Middle frontal gyrus (tissue), 1 donor: ENCODE data around the gene NEK6.

ENCODE experiments used
- DNase-seq: peaks from one replicate; pipeline ENCODE4 v3.0.0-alpha.2; 2015; ENCODE audit warnings: low spot score; ENCODE audit errors: extremely low spot score

NEK6 gene

DNA sequence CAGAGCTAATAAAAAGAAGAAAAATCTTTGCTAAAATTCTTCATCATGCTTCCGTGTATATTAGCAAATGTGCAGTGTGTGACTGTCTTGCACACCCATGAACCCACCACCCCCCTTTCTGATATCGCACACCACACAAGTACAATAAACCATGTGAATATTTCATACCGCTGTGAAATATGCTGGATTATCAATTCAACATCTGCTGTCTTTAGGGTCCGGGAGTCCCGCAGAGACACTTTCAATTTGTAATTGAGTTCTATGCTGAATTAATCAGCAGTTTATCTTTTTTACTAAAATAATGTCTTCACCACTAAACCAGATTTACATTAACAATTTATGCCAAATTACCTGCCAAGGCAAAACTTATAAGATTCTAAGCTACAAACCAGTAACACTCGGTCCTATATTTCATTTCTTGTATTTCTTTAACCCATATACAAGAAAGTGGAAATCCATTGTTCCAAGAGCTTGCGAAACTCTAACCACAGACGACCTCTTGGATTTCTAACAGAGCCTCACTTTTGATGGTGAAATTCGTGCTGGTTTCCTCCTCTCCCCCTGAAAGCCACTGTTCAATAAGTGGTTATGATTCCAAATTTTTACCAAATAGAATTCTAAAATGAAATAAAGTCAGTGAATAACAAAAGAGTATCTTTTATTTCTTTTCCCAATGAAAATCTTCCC is 113.3 kb downstream of the NEK6 start:
- no peak for DNase-seq

DNA sequence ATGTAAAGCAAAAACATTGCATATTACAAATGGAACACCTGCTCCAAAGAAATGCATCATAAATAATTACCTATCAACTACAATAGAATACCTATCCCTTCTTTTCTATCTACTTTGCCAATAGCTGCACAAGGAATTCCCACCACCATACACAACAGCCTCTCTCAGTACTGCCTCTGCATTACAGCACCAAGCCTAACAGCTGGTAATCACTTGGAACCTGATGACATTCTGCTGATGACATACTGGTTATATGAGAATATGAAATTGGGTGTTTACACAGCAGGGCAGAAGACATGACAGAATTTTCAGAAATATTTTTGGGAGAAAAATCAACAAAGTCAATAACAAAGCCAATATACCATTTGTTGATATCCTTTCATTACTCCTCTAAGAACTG is 114.3 kb downstream of the NEK6 start:
- no peak for DNase-seq

DNA sequence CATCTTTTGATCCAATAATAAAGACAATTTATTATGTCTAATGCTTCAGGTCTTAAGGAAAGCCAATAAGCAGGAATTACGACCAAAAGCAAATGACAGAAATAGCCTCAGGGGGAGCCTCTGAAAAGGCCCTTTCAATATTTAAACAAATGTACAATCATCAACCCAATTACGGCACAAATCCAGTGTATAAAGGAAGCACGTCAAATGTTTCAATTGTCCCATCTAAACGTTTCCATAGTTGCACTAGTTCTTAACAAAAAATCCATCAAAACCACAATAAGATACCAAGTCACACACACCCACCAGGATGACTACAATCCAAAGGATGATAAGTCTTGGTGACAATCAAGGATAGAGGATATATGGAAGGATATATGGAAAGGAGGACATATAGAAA is 115.6 kb downstream of the NEK6 start:
- no peak for DNase-seq

DNA sequence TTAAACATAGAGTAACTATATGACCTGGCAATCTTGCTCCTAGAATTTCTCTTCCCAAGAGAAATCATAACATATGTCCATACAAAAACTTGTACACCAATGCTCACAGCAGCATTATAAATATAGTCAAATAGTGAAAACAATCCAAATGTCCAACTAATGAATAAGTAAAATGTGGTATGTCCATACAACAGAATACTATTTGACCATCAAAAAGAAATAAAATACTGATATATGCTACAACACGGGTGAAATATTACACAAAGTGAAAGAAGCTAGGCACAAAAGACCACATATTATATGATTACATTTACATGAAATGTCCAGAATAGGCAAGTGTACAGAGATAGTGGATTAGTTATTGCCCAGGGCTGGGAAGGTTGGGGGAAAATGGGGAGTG is 116.1 kb downstream of the NEK6 start:
- no peak for DNase-seq

DNA sequence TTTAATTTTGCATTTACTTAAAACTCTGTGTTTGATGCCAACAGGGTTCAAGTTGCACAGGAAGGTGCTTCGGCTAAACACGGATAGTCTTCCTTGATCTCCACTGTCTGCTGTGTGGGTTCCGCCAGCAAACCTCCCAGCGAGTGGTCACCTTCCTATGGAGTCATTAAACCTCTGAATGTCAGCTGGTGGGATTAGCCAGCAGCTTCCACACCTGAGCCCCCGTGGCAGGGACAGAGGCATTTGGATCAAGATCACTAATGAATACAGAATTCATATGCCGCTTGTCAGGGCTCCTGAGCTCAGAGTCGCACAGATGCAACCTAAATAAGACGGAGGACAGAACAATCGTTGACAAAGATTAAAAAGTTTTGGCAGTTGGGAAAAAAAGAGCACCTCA is 118.0 kb downstream of the NEK6 start:
- DNase-seq = no peak

DNA sequence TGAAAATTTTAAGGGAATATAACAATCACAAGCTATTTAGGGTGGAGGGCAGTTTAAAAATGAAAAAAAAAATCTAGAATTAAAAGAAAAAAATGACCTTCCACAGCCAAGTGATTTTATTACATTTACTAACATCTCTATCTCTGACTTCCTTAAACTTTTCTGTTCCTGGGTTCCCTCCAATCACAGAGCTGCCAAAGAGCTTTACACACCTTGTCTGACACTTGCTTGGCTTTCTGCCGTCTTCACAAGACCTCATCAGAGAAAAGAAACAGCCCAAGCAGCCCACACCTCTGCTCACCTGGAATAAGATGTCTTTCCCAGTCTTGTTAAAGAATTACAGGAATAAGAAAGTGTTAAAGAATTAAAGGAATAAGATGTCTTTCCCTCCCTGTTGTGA is 118.6 kb downstream of the NEK6 start:
- DNase-seq = no peak

DNA sequence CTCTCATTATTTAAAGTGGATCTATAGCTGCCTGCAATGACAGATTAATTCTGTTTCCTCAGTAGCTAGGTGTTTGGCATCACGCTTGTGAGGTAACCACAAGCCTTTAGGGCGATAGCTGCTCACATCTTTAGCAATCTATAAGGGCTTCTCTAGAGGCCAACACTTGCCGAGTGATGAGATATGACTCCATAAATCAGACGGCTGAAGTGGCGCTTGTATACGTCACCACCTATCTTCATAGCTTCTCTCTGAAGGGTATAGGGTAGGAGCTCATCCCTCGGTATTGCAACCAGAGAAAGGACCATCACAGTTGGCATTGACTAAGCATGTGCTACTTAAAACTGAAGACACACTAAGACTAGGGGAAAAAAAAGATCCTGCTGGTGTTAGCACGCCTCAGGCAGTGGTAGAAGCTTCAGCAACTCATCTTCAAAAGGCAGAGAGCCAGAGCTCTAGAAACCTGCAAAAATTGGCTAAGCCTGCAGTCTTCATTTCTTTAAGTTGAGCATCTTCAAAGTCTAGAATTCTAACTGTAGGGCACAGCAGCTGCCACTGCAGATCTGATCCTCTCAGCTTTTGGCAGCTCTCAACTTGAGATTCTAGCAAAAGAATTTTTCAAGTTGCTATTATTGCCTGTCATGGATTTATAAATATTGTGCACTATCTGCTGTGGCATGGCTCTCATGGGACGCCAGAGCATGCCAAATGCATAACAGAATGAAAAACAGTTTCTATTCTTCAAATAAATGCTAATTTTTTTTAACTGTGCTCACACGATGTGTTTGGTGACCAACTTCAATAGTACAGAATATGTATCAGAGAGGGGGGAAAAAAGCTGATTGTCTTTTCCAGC is 120.0 kb downstream of the NEK6 start:
- peak; percentile 24 for DNase-seq

DNA sequence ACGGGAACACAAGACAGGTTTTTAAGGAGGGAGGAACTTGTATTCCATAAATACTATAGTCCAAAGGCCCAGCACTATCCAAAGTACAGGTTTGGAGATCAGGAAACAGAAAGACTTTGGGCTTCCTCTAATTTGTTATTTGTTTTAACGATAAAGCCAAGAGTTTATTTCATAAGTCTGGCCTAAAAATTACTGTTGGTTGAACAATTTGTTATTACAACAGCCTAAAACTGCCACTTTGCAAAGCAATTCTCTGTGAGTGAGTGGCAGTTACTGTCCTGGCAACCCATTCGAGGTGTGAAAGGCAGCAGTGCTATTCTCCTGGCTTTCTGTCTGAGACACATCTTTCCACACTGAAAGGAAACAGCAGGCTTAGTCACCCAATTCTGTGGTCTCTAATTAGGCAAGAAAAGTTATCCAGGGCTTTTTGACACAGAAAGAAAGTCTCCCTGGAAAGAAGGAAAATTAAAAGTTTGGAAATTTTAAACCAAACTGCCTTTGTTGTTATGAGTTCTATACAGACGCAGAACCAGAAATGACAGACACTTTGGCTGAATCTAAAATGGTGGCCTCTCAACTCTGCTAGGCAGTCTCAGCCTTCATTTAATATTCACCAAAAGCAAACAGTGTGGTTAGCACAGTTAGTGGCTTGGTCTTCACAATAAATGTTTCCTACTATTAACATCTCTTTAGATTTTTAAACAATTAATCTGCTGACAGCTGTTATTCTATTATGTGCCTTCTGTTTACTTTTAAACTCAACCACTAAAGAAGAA is 123.6 kb downstream of the NEK6 start:
- DNase-seq = no peak

DNA sequence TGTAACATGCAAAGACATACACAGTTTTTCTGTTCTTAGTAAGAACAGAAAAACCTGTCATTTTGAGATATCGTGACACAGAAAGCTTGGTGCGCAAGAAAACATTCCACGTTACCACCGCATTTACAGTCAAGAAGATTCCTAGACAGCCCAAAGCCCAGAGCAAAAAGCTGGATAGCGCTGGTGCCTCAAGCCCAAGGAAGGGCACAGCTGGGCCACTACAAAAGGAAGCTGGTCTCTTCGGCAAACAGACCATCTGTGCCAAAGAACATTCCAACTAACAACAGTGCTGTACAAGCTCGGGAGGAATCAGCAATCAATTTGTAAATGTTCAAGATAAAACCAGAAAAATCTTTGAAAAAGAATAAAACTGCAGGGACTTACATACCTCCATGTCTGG is 126.5 kb downstream of the NEK6 start:
- DNase-seq = no peak

DNA sequence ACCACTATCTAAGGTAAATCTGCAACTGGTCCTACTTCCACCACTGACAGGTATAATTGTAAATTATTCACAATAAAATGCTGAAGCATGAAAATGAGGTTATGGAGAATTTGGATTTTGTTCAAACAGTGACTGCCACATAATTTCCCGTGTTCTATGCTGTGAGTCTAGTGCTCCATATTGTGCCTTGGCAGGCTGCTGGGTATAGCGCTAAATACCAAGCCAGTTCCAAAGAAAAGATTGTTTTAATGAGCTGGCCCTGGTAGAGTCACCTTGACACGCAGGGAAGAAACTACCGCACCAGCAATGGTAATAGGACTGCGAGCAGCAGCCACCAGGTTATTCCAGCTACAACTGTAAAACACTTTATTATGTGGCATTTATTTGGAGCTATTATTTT is 127.1 kb downstream of the NEK6 start:
- DNase-seq = no peak

DNA sequence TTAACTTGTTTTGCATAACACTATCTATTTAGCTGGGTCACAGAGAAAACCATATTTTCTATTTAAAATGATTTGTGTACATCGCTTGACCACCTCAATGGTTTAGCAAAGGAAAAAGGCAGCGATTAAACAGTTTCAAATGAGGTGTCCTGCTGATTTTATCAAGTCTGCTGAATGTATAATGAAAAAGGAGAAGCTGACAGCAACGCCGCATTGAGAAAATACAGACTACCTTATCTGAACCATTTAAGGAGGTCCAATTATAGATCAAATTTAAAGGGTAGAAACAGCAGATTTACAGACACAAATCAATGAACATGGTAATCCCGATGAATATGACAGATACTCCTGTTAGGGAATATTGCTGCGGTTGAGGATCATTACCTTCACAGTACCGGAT is 127.9 kb downstream of the NEK6 start:
- DNase-seq = no peak

DNA sequence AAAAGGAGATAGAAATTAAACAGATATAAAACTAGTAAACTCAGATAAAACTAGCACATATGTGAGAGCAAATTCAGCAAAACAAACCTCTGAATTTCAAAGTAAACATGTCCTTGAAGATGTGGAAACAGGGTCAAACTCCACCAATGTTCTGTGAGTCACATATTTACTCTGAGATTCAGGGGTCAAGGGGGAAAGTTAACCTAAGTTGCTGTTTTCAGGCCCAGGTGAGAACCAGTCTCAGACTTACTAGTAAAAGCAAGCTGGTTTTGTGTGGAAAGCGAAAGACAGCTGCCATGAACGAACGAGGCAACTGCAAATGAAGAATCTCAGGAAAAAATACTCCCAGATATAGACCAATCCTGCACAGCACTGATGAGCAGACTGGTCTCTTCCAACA is 128.5 kb downstream of the NEK6 start:
- DNase-seq = no peak

DNA sequence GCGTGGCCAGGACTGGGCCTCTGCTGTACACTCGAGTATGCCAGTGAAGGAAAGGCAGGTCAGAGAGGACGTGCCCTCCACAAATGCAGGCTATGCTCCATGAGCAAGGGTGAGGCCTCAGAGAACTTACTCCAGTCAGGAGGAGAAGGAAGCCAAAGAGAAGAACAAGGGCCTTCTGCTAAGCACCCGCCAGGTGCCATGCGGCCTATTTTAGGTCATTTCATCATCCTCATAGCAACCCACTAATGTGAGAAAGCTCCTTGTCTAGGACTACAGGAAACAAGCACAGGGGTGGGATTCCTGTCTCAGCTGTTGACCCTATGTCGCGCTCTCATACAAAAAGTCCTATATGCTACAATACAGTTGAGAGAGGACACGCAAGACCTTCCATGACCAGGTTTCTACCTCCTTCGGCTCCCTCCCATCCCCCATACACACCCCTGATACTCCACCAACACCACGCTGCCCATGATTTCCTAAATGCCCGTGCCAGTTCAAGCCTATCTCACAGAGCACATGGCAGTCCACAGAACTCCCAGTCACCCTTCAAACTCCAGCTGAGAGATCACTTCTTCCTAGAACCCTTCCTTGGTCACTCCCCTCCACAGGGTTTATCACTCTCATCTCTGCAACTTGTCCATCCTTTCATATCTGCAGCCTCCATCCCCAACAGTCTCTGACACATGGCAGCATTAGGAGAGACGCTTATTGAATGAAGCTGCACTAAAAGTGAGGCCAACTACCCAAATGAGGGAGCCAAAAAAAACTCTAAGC is 130.7 kb downstream of the NEK6 start:
- DNase-seq = no peak

DNA sequence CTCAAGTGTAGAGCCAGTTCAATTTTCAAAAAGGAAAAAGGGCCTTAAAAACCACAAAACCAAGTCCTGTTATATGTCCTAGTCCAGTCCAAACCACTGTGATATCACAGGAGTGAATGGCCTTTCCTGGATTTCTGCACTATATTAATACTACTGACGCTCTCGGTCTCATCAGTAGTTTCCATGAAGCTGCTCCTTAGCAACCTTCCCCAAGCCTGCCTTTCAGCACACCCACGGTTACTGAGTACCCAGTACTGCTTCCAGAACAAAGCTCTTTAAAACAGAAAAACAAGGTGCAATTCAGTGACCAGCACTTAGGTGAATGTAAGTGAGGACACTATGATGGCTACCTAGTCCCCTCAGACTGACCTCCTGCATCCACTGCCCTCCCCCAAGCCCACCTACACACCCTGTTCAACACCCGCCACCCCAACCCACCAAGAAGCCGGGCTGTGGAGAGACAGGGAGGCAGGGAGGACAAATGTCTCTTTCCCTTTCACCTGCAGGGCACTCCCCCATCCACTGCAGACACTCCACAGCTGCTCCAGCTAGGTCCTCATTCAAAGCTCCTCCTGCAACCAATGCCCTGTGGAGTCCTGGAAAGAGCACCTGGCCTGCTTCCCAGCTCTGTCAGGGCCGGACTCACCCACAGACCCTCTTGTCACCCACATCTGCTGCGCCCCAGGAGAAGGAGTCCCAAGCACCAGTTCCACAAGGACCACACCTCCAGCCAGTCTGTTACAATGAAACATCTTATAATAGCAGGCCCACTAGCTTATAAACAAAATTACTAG is 131.6 kb downstream of the NEK6 start:
- DNase-seq = no peak

DNA sequence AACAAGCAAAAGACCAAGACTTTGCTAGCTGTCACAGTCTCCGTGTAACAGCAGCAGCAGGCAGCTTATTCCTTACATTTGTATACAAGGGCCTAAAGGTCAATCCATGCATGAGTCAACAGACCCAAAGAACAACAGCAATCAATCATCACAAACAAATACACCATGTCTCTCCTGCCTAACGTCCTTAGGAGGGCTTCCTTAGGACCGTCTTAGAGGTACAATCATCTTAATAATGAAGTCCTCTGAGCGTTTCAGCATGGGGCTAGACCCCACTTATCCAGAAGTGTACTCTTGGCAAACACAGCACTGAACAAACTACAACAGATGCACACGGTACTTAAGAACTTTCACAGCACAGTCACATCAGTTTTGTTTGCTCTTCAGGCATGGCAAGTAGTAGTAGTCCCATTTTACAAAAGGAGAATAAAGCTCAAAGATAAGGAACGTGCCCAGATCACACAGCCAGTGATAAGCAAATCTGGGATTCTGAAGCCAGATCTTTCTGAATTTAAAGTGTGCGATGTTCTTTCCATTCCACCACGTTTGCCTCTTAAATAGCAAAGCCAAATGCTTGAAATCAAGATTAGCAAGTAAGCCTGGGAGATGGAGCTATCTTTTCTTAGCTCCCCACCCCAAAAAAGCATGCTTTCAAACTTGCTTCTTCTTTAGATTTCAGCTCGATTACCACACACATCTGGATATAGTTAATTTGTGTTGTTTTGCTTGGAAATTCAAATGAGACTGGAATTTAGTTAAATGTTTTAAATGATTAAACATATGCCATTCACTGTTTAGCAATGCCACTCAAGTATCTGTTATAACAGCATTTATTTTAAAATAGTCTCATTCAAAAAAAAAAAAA is 133.3 kb downstream of the NEK6 start:
- DNase-seq = no peak

DNA sequence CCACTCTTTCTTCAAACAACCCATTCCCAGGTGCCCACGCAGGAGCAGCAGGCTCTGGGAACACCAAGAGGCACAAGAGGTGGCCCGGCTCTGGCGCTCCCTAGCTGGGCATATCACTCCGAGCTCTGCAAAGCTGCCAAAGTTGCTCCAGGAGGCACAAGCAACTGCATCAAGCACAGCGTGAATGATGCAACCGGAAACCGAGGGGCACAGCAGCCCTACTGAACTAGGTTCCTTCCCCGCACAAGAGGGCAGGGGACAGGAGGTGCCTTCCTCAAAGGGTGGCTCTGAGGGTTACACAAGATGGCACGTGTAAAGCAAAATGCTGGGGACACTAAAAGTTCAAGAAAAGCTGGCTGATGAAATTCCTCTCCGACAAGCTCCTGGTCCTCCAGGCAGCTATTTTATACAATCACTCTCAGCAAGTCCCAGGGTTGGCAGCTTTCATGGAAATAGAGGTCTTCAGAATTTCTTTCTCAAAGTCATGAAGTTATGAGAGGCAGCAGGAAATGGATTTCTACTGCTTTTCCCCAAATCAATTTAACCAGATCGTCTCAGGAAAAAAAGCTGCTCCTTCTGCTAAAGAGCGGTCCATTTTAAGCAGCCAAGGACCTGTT is 134.6 kb downstream of the NEK6 start:
- DNase-seq = no peak

DNA sequence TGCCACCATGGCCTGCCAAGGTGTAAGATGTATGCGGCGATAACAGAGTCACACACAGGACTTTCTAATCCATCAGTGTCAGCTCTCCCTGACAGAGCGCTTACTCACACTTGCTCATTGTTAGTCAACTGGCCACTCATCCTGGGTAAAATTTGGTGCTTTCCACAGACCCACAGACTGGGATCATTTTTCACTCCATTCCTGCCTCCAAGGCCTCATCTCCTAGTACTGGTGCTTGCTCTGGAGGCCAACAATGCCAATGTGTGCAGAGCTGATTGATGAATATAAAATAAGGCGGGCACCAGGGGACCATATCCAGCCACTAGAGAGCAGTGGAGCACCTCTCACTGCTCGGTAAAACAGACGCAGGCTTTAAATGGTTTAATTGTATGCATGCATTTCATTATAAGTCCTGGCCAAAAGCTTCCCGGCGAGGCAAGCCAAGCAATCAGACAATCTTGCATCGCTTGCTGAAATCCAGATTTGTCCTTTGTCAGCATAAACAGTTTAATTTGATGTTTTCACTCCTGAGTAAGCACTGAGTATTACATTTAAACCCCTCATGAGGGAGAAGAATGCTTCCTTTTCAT is 135.2 kb downstream of the NEK6 start:
- DNase-seq = peak; percentile 69

DNA sequence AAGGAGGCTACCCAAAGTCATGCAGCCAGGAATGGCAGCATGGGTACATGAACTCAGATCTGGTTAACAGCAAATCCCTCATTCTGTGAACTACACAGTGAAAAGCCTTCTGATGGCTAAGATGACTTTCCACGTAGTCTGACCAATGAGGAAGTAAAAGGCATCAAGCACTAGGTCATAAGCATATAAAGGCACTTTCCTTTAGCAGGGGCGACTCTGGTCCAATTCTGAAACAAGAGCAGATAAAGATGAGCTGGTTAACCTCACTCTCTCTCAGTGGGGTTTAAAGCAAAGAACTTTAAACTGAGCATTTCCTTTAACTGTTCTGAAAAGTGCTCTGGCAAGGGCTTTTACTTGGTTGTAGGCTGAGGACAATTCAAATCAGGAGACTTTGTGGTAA is 136.4 kb downstream of the NEK6 start:
- no peak for DNase-seq

DNA sequence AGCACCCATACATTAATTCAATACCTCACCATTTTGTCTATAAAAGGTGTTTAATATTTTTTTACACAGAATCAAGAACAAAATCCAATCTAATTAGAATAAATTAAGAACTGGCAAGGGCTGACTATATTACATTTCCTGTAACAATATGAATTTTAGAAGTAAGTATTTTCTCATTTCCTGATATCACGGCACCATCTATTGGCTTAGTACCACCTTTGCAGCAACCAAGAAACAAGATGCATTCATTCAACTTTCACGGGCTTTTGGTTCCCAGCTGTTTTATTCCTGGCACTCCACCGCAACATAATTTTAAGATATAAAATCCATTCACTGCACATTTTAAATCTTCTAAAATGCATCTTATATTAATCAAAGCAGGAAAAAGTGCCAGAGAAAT is 136.8 kb downstream of the NEK6 start:
- DNase-seq = no peak
